RWPE1 (cell line): ENCODE data around the gene FSTL4.

Source experiments
- CTCF ChIA-PET: fragments of 350-600 bp; sonication (Branson Sonifier 250); formaldehyde crosslinking; extraction: SDS; loops from one replicate; lab custom pipeline; 2021; lab: Yijun Ruan, JAX
- POLR2A ChIA-PET: fragments of 400-600 bp; formaldehyde crosslinking; extraction: SDS; loops from one replicate; lab custom pipeline; 2020; ENCODE audit warnings: antibody characterized with exemption; ENCODE audit not compliant: low non-redundant PET; lab: Yijun Ruan, JAX
- DNase-seq: peaks from one replicate; pipeline ENCODE4 v3.0.0; 2012; ENCODE audit warnings: low spot score
- H3K27ac ChIP-seq: fragments of 450-650 bp; 2 replicates; pipeline ENCODE4 v1.5.1; 2017
- CTCF ChIP-seq: fragments of 450-650 bp; conservative IDR thresholded peaks from 2 replicates; pipeline ENCODE4 v1.5.1; 2017; ENCODE audit warnings: low read depth, mild to moderate bottlenecking

Gene FSTL4

DNA sequence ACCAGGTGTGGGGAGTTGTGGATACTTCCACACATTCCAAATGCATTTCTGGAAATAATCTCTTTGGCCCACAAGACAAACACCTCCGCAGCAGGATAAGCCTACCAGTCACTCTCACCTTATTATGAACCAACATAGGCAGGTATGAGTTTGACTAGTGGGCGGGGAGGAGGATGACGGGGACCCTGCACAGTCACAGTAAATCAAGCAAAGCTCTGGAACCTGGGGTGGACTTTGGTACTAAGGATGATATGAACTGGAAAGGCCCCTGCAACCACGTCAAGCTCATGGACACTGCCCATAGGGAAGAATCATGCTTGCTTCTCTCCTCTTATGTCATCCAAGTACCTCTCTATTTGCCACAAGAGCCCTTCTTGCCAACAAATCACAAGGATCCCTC is 301.2 kb downstream of the FSTL4 start:
- CTCF ChIA-PET, result interaction anchor here (0.6 to 1.3 kb wide), 4 partner anchors 13 to 348 kb away, joined by 3 to 4 read pairs (median 3); no protein-coding TSS in a partner anchor
- DNase-seq, result no peak
- H3K27ac ChIP-seq, result no peak overlapping the region
- POLR2A ChIA-PET, result no interaction called here
- no peak for TF ChIP-seq CTCF

DNA sequence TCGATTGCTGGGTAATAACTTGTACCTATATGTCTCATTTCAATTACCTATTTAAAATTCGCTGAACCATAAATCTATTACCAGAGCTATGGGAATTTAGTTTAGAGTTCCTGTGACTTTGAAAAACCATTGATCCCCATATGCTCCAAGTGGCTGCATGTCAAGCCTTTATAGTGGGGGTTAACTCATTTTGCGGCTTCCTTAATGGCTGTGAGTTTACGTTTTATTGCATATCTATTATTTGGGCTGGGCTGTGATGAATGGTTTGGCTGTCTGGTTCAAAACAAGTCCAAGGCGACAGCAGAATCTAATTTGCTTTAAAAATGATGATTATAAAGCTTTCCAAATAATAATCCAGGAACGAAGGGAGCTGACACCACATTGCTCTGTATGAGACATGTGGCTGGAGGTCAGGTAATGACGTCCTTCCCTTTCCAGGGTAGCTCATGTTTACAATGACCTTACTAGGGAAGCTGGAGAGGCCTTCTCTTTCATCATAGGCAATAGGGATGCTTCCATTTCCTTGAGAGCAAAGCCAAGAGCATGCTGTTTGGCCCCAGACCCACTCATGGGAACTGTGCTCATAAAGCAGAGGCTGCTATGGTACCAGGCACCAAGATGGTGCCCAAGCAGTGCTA is 302.2 kb downstream of the FSTL4 start:
- CTCF ChIA-PET, result interaction anchor here (0.6 to 1.3 kb wide), 3 partner anchors 12 to 42 kb away, joined by 3 to 9 read pairs (median 3); no protein-coding TSS in a partner anchor

GRCh38 chr5:133309166-133309795 is 303.1 kb downstream of the FSTL4 start:
- POLR2A ChIA-PET, result no interaction called here
- CTCF ChIA-PET, result interaction anchor here (0.5 to 0.9 kb wide), 2 partner anchors 55 to 76 kb away, joined by 3 read pairs; no protein-coding TSS in a partner anchor

More for the DNA sequence above, 302.2 kb downstream of the FSTL4 start:
- POLR2A ChIA-PET, result no interaction called here
- DNase-seq, result no peak
- no peak for TF ChIP-seq CTCF
- no peak overlapping the region for H3K27ac ChIP-seq

DNA sequence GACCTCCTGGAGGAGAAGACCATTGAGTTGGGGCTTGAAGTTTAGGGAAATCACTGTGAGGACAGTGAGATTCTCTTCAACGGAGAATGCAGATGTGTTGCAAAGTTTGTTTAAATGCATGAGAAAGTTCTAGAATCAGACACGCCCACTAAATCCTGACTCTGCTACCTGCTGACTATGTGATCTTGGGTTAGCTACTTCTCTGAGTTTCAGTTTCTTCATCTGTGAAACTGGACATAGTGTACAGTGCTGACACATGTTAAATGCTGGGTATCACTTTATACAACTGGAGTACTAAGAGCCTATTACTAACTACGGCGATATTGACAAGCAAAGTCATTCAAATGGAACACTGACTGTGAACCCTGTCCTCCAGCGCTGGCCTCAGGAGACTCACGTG is 305.1 kb downstream of the FSTL4 start:
- no peak for DNase-seq
- POLR2A ChIA-PET, result no interaction called here
- CTCF ChIA-PET, result interaction anchor here (0.6 kb wide), 1 partner anchor 215 kb away, joined by 4 read pairs; no protein-coding TSS in a partner anchor
- H3K27ac ChIP-seq, result no peak overlapping the region
- no peak for TF ChIP-seq CTCF

More at GRCh38 chr5:133309166-133309795, 303.1 kb downstream of the FSTL4 start:
- no peak overlapping the region for H3K27ac ChIP-seq
- TF ChIP-seq CTCF, result no peak
- DNase-seq, result no peak

- no peak overlapping the region for H3K27ac ChIP-seq
- no peak for TF ChIP-seq CTCF
- POLR2A ChIA-PET, result interaction anchor here (0.5 kb wide), 1 partner anchor 13 kb away, joined by 4 read pairs; no protein-coding TSS in a partner anchor
- DNase-seq, result no peak
- CTCF ChIA-PET, result interaction anchor here (0.6 to 1.1 kb wide), 3 partner anchors 15 to 156 kb away, joined by 3 to 4 read pairs (median 4); no protein-coding TSS in a partner anchor
These were observed 307.6 kb downstream of the FSTL4 start for GRCh38 chr5:133304707-133305216.

GRCh38 chr5:133304178-133304577 is 308.2 kb downstream of the FSTL4 start:
- no peak for TF ChIP-seq CTCF
- CTCF ChIA-PET, result interaction anchor here (1.1 kb wide), 1 partner anchor 15 kb away, joined by 4 read pairs; no protein-coding TSS in a partner anchor
- no peak overlapping the region for H3K27ac ChIP-seq
- POLR2A ChIA-PET, result no interaction called here
- DNase-seq, result no peak
